LNCaP clone FGC (cell line): ENCODE results near the gene SPTBN1.

Experiments used
- DNase-seq: peaks from one replicate; pipeline ENCODE4 v3.0.0-alpha.2; 2011; ENCODE audit warnings: low read depth
- H3K4me3 ChIP-seq: 2 replicates; pipeline ENCODE4 v1.5.1; 2011; ENCODE audit warnings: mild to moderate bottlenecking, low read depth, low read length, control low read depth
- TF ChIP-seq, protein P1 (sequence below): IDR thresholded peaks from 2 replicates; pipeline ENCODE4 v1.5.1; 2012; ENCODE audit warnings: mild to moderate bottlenecking; ENCODE audit not compliant: control insufficient read depth, insufficient read depth; ENCODE audit errors: extremely low read depth

SPTBN1 gene

DNA sequence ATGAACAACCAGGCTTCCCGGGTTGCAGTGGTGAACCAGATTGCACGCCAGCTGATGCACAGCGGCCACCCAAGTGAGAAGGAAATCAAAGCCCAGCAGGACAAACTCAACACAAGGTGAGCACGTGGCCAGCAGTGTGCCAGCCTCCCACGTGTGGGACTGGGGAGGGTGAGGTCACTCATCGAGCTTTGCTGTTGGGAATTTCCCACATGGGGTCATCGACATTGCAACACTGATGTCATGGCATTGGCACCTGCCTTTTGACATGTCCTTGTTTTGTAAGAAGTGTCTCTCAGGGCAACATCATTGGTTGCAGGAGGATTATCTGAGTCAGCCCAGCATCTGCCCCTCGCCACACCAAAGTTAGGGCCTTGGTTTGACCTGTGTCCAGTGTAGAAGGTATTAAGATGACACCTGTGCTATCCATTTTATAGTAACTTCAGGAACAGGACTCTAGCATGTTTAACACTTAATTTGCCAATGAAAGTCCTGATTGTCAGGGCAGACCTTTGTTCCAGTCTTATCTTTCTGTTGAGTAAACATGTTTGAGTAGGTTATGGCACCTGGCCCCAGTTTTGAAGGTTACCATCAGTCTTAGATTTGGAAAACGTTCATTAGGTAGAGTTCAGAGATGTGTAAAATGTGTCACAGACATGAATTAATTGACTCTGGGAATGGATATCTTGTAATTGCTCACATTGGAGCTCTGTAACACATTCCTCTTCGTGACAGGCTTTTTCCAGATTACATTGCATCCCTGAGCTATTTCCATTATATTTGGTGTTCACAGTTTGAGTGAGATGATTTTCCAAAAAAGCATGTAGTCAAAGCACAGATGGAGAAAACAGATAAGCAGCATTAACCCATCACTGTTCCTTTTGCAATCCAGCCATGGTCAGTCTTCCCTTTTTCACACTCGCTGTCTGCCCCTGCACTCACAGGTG lies 174.1 kb downstream of the SPTBN1 start:
- no peak overlapping the region for H3K4me3 ChIP-seq
- no peak for DNase-seq
- TF ChIP-seq, protein P1, sequence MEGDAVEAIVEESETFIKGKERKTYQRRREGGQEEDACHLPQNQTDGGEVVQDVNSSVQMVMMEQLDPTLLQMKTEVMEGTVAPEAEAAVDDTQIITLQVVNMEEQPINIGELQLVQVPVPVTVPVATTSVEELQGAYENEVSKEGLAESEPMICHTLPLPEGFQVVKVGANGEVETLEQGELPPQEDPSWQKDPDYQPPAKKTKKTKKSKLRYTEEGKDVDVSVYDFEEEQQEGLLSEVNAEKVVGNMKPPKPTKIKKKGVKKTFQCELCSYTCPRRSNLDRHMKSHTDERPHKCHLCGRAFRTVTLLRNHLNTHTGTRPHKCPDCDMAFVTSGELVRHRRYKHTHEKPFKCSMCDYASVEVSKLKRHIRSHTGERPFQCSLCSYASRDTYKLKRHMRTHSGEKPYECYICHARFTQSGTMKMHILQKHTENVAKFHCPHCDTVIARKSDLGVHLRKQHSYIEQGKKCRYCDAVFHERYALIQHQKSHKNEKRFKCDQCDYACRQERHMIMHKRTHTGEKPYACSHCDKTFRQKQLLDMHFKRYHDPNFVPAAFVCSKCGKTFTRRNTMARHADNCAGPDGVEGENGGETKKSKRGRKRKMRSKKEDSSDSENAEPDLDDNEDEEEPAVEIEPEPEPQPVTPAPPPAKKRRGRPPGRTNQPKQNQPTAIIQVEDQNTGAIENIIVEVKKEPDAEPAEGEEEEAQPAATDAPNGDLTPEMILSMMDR = no peak

DNA sequence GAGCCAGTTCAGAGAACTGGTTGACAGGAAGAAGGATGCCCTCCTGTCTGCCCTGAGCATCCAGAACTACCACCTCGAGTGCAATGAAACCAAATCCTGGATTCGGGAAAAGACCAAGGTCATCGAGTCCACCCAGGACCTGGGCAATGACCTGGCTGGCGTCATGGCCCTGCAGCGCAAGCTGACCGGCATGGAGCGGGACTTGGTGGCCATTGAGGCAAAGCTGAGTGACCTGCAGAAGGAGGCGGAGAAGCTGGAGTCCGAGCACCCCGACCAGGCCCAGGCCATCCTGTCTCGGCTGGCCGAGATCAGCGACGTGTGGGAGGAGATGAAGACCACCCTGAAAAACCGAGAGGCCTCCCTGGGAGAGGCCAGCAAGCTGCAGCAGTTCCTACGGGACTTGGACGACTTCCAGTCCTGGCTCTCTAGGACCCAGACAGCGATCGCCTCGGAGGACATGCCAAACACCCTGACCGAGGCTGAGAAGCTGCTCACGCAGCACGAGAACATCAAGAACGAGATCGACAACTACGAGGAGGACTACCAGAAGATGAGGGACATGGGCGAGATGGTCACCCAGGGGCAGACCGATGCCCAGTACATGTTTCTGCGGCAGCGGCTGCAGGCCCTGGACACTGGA lies 174.9 kb downstream of the SPTBN1 start:
- TF ChIP-seq, protein P1 = no peak
- no peak overlapping the region for H3K4me3 ChIP-seq
- DNase-seq = no peak

DNA sequence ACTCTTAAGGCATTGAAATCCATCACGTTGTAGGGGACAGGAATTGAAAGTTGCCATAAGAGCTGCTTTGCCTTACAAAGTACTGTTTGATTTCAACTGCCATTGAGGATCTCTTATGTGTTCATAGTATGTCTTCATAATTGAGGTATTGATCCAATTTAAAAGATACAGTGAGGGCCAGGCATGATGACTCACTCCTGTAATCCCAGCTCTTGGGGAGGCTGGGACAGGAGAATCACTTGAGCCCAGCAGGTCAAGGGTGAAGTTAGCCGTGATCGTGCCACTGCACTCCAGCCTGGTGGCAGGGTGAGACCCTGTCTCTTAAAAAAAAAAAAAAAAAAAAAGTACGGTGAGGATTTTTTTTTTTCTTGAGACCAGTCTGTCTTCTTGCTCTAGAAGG lies 175.6 kb downstream of the SPTBN1 start:
- DNase-seq = no peak
- H3K4me3 ChIP-seq = no peak overlapping the region
- TF ChIP-seq, protein P1 = no peak

DNA sequence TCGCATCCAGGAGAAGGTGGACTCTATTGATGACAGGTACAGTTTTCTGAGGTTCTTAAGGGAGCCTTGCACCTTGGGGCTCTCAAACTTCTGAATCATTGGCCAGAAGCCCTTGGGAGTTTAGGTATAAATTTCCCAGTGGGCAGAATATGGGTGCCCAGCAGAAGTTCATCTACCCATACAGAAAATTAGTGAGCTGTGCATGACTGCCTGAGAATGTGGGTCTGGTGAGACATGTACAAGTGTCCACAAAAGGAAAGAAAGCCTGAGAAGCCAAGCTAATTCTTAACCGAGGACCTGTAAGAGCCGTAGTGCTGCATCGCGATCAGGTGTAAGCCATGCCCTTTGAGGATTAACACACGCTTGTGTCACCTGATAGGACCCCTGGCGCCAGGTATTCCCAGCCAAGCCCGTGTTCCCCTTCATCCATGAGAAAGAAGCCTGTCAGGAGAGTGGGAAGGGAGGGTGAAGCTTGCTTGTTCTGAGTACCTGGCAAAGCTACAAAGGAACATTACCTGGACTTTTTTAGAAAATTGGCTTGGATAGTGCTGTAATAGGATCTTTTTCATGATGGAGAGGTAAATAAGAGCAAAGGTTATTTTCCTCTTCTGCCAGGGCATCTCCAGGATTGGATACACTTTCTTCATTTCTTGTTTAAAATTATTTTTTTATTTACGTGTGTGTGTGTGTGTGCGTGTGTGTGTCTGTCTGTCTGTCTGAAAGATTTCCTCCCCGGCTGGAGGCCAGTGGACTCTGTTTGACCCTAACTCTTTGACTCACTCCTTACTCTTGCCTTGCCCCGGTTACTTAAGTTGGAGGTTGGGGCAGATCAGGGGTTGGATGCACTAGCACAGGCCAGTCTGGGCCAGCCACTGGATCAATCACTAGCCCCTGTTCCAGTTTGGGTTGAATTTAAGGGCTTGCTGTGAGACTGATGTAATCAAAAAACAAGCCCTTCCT lies 176.9 kb downstream of the SPTBN1 start:
- H3K4me3 ChIP-seq = no peak overlapping the region
- no peak for DNase-seq

DNA sequence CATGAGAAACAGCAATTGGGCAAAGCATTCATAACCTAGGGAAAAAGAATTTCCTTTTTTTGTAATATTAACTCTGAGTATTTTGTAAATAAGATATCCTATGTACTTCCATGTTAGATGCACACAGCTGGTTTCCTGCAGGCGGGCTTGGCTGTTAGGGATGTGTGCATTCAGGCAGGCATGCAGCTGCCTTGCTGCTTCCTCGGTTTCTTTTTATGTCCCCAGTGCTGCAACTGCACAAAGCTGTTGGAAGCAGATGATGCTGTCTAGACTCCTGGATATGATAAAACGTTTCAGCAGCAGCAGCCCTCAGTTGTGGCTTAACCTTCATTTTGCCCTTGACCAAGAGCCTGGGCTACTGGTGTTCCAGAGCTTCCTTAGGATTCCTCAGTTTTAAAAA lies 177.9 kb downstream of the SPTBN1 start:
- no peak for DNase-seq
- TF ChIP-seq, protein P1 = no peak
- H3K4me3 ChIP-seq = no peak overlapping the region

More for the DNA sequence above, 176.9 kb downstream of the SPTBN1 start:
- TF ChIP-seq, protein P1 = no peak
